ENCODE measurements around the gene TPTE2. TPM values are rescaled to one million over a fixed set of nuclear protein-coding genes. Genes with fewer than 3 reads are reported as not detected.
A peak's percentile ranks its signal among the peaks of the same experiment; 100 is the strongest.

The TPTE2 gene
- total and polyA plus RNA-seq, 2 of the 8 experiments (the other 6 are each of a cell fraction or from before 2014, with no cell fraction given) = not detected

DNA sequence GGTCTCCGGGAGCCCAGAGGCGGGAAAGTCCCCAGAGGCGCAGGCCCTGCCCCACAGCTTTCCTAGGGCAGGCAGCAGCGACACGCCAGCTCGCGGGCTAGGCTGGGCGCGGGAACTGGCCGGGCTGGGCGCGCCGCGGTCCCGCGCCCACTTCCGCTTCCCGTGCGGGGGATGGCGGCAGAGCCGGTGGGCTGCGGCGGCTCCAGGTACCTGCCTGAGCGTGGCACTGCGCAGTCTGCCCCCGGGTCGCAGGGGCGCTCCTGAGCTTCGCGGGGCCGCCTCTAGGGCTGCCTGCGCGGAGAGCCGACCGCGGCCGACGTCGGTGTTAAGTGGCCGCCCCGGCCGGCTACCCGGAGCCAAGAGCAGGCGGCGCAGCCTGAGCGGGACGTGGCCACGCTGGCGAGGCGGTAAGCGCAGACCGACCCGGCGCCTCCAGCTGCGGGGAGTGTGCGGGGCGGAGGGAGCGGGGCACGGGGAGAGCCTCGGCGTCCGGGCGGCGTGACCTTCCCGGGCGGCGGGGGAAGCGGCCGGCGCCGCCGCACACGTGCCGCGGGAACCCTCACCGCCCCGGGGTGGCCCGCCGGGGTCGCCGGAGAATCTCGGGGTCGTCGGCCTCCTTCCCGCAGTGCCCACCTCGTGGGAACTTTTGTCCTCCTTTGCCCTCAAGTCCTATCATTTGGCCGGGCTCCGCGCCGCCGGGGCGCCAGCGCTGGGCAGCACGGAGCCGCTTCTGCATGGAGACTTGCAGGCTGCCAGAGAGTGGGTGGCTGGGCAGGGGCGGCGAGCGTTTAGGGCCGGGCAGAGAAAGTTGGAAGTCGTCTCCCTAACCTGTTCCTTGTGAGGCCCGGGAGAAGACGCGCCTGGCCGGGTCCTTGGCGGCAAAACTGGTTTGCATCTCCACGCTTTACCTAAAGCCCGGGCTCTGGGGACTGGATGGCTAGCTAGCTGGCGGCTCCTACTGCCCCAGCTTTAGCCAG lies 40.7 kb upstream of the TPTE2 start:
- no peak overlapping the region for H3K23ac ChIP-seq (ENCODE audit: insufficient read length)
- peaks cover 0 to 2% (median 0%) of the 10 kb centered on the region in 4 experiments; a peak in 1 of 7 replicates for H3K4me1 ChIP-seq (replicated peaks in 1 of 4; ENCODE audit: control insufficient read depth in 3 of 4, insufficient read depth in 4 of 4, low read length in 3 of 4)
- no peaks in the 10 kb centered on the region for H3K79me1 ChIP-seq (ENCODE audit: low read depth, low read length)
- H3K4ac ChIP-seq (replicated peaks; ENCODE audit: insufficient read length, low read depth, low read length) = no peak overlapping the region
- no peak overlapping the region for H3K56ac ChIP-seq (replicated peaks; ENCODE audit: insufficient read length, low read depth, low read length)
- no peaks in the 10 kb centered on the region for H4K20me1 ChIP-seq (replicated peaks in 1 of 2; ENCODE audit: control insufficient read depth in 1 of 2, insufficient read depth in 2 of 2, low read length in 2 of 2)
- H2BK120ac ChIP-seq (replicated peaks; ENCODE audit: low read depth, low read length) = no peak overlapping the region
- H4K8ac ChIP-seq (ENCODE audit: extremely low read depth, insufficient read depth, low read length) = peak overlapping the region; percentile 88
- H2BK12ac ChIP-seq (ENCODE audit: low read depth, low read length) = no peak overlapping the region
- WGBS, 2 experiments (ENCODE audit: extremely low coverage in 1 of 2, insufficient coverage in 1 of 2, insufficient read length in 1 of 2, insufficient replicate concordance in 2 of 2, low coverage in 1 of 2, low lambda C conversion rate in 2 of 2, missing lambda C conversion rate in 1 of 2) = 2% methylated on average over 62 of the region's 108 CpGs; no CpG with 5 or more reads in 1 of the 2 experiments
- no peak overlapping the region for H2AK5ac ChIP-seq (ENCODE audit: low read depth, low read length)
- no peak overlapping the region for H3K14ac ChIP-seq (ENCODE audit: insufficient read length)
- no peak overlapping the region for H2BK15ac ChIP-seq (ENCODE audit: low read length)
- H3K27me3 ChIP-seq (replicated peaks in 1 of 4; ENCODE audit: control insufficient read depth in 3 of 4, extremely low read depth in 1 of 4, insufficient read depth in 3 of 4, low read length in 3 of 4) = peaks cover 0 to 11% (median 8%) of the 10 kb centered on the region in 4 experiments; a peak in 5 of 7 replicates
- no peak overlapping the region for H2BK20ac ChIP-seq (ENCODE audit: low read length)
- peak overlapping the region; percentile 37 to 73 (median 56) for H3K4me3 ChIP-seq (ENCODE audit: extremely low read depth in 1 of 4, insufficient read depth in 2 of 4, low read depth in 3 of 4, low read length in 4 of 4)
- H3K36me3 ChIP-seq (ENCODE audit: control insufficient read depth in 2 of 4, insufficient read depth in 4 of 4, low read length in 3 of 4) = peaks cover 0 to 4% (median 0%) of the 10 kb centered on the region in 4 experiments; a peak in 2 of 8 replicates
- DNase-seq (ENCODE audit: low read depth in 1 of 2, low spot score in 2 of 2) = peak; percentile 9 to 80
- ChIA-PET POLR2A (ENCODE audit: partially characterized antibody) (interaction anchor here (1.9 kb wide), 1 partner anchor 32 kb away, joined by 8 read pairs; the partner anchor contains the start of gene MPHOSPH8), CTCF (ENCODE audit: partially characterized antibody) (interaction anchor here (2.2 kb wide), 1 partner anchor 17 kb away, joined by 9 read pairs; no protein-coding TSS in a partner anchor)
- FAIRE-seq = no peak
- peaks cover 7 to 13% of the 10 kb centered on the region in 2 experiments; a peak in 2 of 4 replicates for H3K9me3 ChIP-seq (ENCODE audit: insufficient read depth in 2 of 2, low read depth in 1 of 2, low read length in 1 of 2)
- no peak overlapping the region for H4K91ac ChIP-seq (replicated peaks; ENCODE audit: insufficient read length, low read length)
- H3K18ac ChIP-seq (ENCODE audit: extremely low read depth, low read length) = no peak overlapping the region
- H2BK5ac ChIP-seq (ENCODE audit: low read depth, low read length) = no peak overlapping the region
- H3K4me2 ChIP-seq (ENCODE audit: insufficient read depth in 1 of 2, low read depth in 2 of 2, low read length in 2 of 2) = peak overlapping the region; percentile 30 to 81
- no peak overlapping the region for H3K27ac ChIP-seq (ENCODE audit: low read depth, low read length)
- peaks cover 0 to 3% of the 10 kb centered on the region in 2 experiments; a peak in 1 of 4 replicates for H3K79me2 ChIP-seq (ENCODE audit: control insufficient read depth in 1 of 2, insufficient read depth in 2 of 2, low read length in 2 of 2)
- H4K5ac ChIP-seq (ENCODE audit: insufficient read length, low read depth, low read length) = no peak overlapping the region
- peak overlapping the region; percentile 62; the same call in 1 of the 2 replicates for H2AFZ ChIP-seq (ENCODE audit: low read length)
- H3K23me2 ChIP-seq (ENCODE audit: low read depth, low read length) = peaks cover 6% of the 10 kb centered on the region; the same call in 1 of the 2 replicates
- peak overlapping the region; percentile 29 to 63 (median 42); a peak in 6 of 7 replicates for H3K9ac ChIP-seq (replicated peaks in 1 of 4; ENCODE audit: extremely low read depth in 1 of 4, low read depth in 3 of 4, low read length in 3 of 4)
- peak; percentile 22 to 28; a peak in 2 of 4 replicates for TF ChIP-seq RAD21 (IDR thresholded peaks at IDR 0.05 in 1 of 2, conservative IDR thresholded peaks at IDR 0.05 in 1 of 2; ENCODE audit: low read depth in 2 of 2, low read length in 2 of 2)
- TF ChIP-seq PHF8 (conservative IDR thresholded peaks at IDR 0.05; ENCODE audit: low read depth, low read length) = 0 out of 2 replicates have a peak, but pooled peaks have one; percentile 60
- TF ChIP-seq ASH2L (IDR thresholded peaks at IDR 0.05; ENCODE audit: low read length) = peak; percentile 79
- TF ChIP-seq, protein P1, sequence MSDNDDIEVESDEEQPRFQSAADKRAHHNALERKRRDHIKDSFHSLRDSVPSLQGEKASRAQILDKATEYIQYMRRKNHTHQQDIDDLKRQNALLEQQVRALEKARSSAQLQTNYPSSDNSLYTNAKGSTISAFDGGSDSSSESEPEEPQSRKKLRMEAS (IDR thresholded peaks at IDR 0.05) = peak; percentile 54
- no peak; the same call in 1 of the 2 replicates for TF ChIP-seq SUZ12 (IDR thresholded peaks at IDR 0.05; ENCODE audit: low read length)
- TF ChIP-seq CTCF (IDR thresholded peaks at IDR 0.05; ENCODE audit: control extremely low read depth in 1 of 3, insufficient read depth in 1 of 3, low read depth in 1 of 3, low read length in 3 of 3) = peak; percentile 23 to 36 (median 29)

Data from H1 (cell line).